Lower lobe of right lung (tissue), 2 donors: ENCODE measurements around the gene OMG. TPM values are rescaled to one million over a fixed set of nuclear protein-coding genes. Genes with fewer than 3 reads are reported as not detected.
A peak's percentile ranks its signal among the peaks of the same experiment; 100 is the strongest.
"Not testable (repeated sequence)": the region's sequence is repeated elsewhere in the genome, so short reads cannot be mapped to it uniquely, and the experiment has no call there.

Source experiments
- ATAC-seq, 2 donors: fragments of 200-7000 bp; cut with Tn5 transposase; one replicate each; pipeline ENCODE4 v1.9.1; 2020 to 2022; ENCODE audit warnings: mild to moderate bottlenecking in 2 of 2, moderate library complexity in 2 of 2
- DNase-seq: peaks from one replicate; pipeline ENCODE4 v3.0.0-alpha.2; 2020
- H3K27ac ChIP-seq: fragments of 200-600 bp; one replicate; pipeline ENCODE4 v1.8.0; 2022
- H3K27me3 ChIP-seq: fragments of 200-600 bp; one replicate; pipeline ENCODE4 v1.8.0; 2022; ENCODE audit warnings: low read depth
- H3K36me3 ChIP-seq: fragments of 200-600 bp; one replicate; pipeline ENCODE4 v1.8.0; 2022; ENCODE audit warnings: mild to moderate bottlenecking
- H3K4me1 ChIP-seq: fragments of 200-600 bp; one replicate; pipeline ENCODE4 v1.8.0; 2022
- H3K4me3 ChIP-seq: fragments of 200-600 bp; one replicate; pipeline ENCODE4 v1.8.0; 2022; ENCODE audit warnings: mild to moderate bottlenecking
- H3K9me3 ChIP-seq: fragments of 200-600 bp; one replicate; pipeline ENCODE4 v1.8.0; 2022
- CTCF ChIP-seq: fragments of 200-600 bp; IDR thresholded peaks from one replicate; pipeline ENCODE4 v1.8.0; 2022; ENCODE audit warnings: antibody characterized with exemption, mild to moderate bottlenecking
- intact Hi-C: fragments of 100-400 bp; cut with DNase I; formaldehyde crosslinking; loops from one replicate; pipeline ENCODE4 v1.11.0; 2022
- total RNA-seq: library from RNA; stranded (reverse); fragmentation: NEBNext Ultra II Directional; extraction: Animal tissue kit (Norgen Biotek cat#: 25700); gene quantifications from one replicate; pipeline ENCODE4 v1.2.1, GENCODE V29; 2021
- donor health status: DM: no; HTN: yes; CAD: no; lungs with severe emphysema.

The OMG gene
- total RNA-seq, 1 donor from 2014 or later: 12.4 TPM

GRCh38 chr17:31318851-31319661, 22.0 kb upstream of the OMG start:
- TF ChIP-seq CTCF: no peak
- DNase-seq: no peak
- Histone ChIP-seq H3K9me3 (no peaks in the 10 kb centered on the region), H3K4me3 (peak overlapping the region; percentile 45), H3K27ac (peak overlapping the region; percentile 77), H3K4me1 (peaks cover 18% of the 10 kb centered on the region), H3K27me3 (no peaks in the 10 kb centered on the region), H3K36me3 (no peaks in the 10 kb centered on the region)
- ATAC-seq: peak in 1 of 2 donors; percentile 62
- intact Hi-C loops: no loop called here

DNA sequence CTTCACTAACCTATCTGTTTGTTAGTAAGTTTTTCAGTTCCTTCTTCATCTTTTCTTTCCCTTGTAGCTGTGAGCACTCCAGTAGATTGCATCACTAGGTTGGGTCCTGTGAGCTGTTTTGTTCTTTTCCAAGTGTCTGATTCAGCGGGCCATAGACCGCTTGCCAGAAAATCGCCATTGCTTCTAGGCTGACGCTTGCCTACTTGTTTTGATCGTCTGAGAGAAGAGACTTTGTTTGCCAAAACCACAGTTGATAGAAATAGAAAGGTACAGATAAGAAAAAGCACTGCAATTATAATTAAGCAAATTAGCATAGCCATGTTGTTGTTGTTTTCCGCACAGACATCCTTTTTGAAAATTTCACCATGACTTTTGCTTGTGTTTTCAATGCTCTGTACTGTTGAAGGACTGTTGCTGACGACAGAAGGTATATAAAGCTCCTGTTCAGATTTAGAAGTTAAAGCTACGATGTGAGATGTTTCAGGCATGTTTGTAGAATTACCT, 21.3 kb upstream of the OMG start:
- DNase-seq (no peak), ATAC-seq (peak; percentile 73 to 76)
- TF ChIP-seq CTCF: no peak
- Histone ChIP-seq H3K36me3 (no peaks in the 10 kb centered on the region), H3K27me3 (no peaks in the 10 kb centered on the region), H3K27ac (peak overlapping the region; percentile 77), H3K4me3 (peak overlapping the region; percentile 45), H3K9me3 (no peaks in the 10 kb centered on the region), H3K4me1 (peaks cover 18% of the 10 kb centered on the region)
- intact Hi-C loops: no loop called here

- Histone ChIP-seq H3K36me3 (no peaks in the 10 kb centered on the region), H3K27me3 (no peaks in the 10 kb centered on the region), H3K27ac (peak overlapping the region; percentile 80), H3K9me3 (no peaks in the 10 kb centered on the region), H3K4me3 (peak overlapping the region; percentile 42), H3K4me1 (peaks cover 18% of the 10 kb centered on the region)
- TF ChIP-seq CTCF: no peak
- ATAC-seq: no peak
- intact Hi-C loops: no loop called here
- no peak for DNase-seq
Measured at GRCh38 chr17:31314782-31315100, 17.7 kb upstream of the OMG start.

- H3K27me3 ChIP-seq: no peaks in the 10 kb centered on the region
- H3K4me3 ChIP-seq: peak within 1 kb of the TSS; percentile 42
- H3K4me1 ChIP-seq: peaks cover 18% of the 10 kb centered on the region
- DNase-seq (no peak), ATAC-seq (peak; percentile 63 to 66)
- intact Hi-C loops: no loop called here
- TF ChIP-seq CTCF: no peak
- H3K27ac ChIP-seq: peak within 1 kb of the TSS; percentile 80
- no peaks in the 10 kb centered on the region for H3K9me3 ChIP-seq
- no peaks in the 10 kb centered on the region for H3K36me3 ChIP-seq
Measured at GRCh38 chr17:31313982-31314781, 17.1 kb upstream of the OMG start, which contains the start of gene EVI2B. TSS of gene EVI2B (minus strand) at chr17:31314054. CDS start at chr17:31305609, 8,445 bp downstream.

DNA sequence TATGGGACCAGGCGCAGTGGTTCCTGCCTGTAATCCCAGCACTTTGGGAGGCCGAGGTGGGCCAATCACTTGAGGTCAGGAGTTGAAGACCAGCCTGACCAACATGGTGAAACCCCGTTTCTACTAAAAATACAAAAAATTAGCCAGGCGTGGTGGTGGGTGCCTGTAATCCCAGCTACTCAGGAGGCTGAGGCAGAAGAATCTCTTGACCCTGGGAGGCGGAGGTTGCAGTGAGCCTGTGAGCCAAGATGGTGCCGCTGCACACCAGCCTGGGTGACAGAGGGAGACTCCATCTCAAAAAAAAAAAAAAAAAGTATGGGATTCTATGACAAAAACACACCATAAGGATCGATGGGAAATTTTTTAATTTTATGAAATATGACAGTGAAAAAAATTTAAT, 15.2 kb upstream of the OMG start:
- H3K27ac ChIP-seq: peak overlapping the region; percentile 80
- ATAC-seq: peak in 1 of 2 donors; percentile 41
- peaks cover 13% of the 10 kb centered on the region for H3K4me1 ChIP-seq
- H3K27me3 ChIP-seq, intact Hi-C loops, DNase-seq, H3K9me3 ChIP-seq, H3K36me3 ChIP-seq: not testable (repeated sequence)
- peak overlapping the region; percentile 42 for H3K4me3 ChIP-seq
